WTC11 (cell line): ENCODE data around the gene SMAD5.

Experiments used
- GABPB1 ChIP-seq: sonication (generic); formaldehyde crosslinking; IDR thresholded peaks from 2 replicates; pipeline ENCODE4 v1.8.1; 2023; ENCODE audit warnings: mild to moderate bottlenecking, missing genetic modification reagents
- NR2C2 ChIP-seq: sonication (generic); formaldehyde crosslinking; IDR thresholded peaks from 2 replicates; pipeline ENCODE4 v1.8.0; 2022; ENCODE audit warnings: mild to moderate bottlenecking, missing genetic modification reagents
- PREB ChIP-seq: sonication (generic); formaldehyde crosslinking; IDR thresholded peaks from 2 replicates; pipeline ENCODE4 v1.8.1; 2022; ENCODE audit warnings: mild to moderate bottlenecking, missing genetic modification reagents, moderate library complexity, borderline replicate concordance
- TF ChIP-seq, protein P1 (sequence below): fragments of 200-600 bp; IDR thresholded peaks from 2 replicates; pipeline ENCODE4 v1.8.0; 2022; ENCODE audit warnings: antibody characterized with exemption
- TF ChIP-seq, protein P2 (sequence below): sonication (generic); formaldehyde crosslinking; IDR thresholded peaks from 2 replicates; pipeline ENCODE4 v1.8.1; 2022; ENCODE audit warnings: mild to moderate bottlenecking, moderate library complexity, missing genetic modification reagents

DNA sequence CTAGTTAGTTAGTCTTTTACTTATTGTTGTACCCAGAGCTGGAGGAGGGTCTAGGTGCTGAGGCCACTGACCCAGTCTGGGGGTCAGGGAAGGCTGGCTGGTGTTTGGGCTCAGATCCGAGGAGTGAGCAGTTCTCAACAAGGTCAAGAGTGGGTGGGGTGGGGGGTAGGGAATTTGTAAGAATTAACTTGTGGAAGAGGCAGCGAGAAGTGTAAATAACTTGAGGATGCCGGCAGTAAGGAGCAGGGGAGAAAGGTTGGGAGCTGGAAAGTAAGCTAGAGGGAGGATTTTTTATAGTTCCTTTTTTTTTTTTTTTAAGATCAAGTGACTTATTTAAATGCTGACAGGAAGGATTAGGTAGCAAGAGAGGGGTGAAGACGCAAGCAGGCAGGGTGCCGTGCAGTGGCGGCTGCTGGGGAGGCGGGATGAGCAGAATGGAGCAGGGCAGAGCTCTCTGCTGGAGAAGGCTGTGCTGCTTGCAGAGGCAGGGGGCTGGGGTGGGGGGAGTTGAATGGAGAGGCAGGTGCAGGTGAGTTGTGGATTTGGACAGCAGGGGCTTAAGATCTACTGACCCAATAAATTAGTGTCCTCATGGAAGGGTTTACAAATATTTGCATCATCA is 95.6 kb downstream of the SMAD5 start:
- TF ChIP-seq, protein P1, sequence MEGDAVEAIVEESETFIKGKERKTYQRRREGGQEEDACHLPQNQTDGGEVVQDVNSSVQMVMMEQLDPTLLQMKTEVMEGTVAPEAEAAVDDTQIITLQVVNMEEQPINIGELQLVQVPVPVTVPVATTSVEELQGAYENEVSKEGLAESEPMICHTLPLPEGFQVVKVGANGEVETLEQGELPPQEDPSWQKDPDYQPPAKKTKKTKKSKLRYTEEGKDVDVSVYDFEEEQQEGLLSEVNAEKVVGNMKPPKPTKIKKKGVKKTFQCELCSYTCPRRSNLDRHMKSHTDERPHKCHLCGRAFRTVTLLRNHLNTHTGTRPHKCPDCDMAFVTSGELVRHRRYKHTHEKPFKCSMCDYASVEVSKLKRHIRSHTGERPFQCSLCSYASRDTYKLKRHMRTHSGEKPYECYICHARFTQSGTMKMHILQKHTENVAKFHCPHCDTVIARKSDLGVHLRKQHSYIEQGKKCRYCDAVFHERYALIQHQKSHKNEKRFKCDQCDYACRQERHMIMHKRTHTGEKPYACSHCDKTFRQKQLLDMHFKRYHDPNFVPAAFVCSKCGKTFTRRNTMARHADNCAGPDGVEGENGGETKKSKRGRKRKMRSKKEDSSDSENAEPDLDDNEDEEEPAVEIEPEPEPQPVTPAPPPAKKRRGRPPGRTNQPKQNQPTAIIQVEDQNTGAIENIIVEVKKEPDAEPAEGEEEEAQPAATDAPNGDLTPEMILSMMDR, result no peak
- TF ChIP-seq NR2C2 (CRISPR knock-in tag) (no peak), PREB (CRISPR knock-in tag) (no peak), GABPB1 (CRISPR knock-in tag) (no peak)
- TF ChIP-seq, protein P2, sequence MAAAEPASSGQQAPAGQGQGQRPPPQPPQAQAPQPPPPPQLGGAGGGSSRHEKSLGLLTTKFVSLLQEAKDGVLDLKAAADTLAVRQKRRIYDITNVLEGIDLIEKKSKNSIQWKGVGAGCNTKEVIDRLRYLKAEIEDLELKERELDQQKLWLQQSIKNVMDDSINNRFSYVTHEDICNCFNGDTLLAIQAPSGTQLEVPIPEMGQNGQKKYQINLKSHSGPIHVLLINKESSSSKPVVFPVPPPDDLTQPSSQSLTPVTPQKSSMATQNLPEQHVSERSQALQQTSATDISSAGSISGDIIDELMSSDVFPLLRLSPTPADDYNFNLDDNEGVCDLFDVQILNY (CRISPR knock-in tag), result no peak
